SIG-M5 treated with dmso at 0.1 percent for 504 hours (cell line): ENCODE measurements around the gene TMEM80.

Source experiments
- DNase-seq: peaks from one replicate; lab custom pipeline; 2025; ENCODE audit not compliant: unreplicated experiment; lab: John Stamatoyannopoulos, UW

Gene TMEM80

GRCh38 chr11:699116-699508 lies 3.5 kb downstream of the TMEM80 start:
- DNase-seq = no peak

DNA sequence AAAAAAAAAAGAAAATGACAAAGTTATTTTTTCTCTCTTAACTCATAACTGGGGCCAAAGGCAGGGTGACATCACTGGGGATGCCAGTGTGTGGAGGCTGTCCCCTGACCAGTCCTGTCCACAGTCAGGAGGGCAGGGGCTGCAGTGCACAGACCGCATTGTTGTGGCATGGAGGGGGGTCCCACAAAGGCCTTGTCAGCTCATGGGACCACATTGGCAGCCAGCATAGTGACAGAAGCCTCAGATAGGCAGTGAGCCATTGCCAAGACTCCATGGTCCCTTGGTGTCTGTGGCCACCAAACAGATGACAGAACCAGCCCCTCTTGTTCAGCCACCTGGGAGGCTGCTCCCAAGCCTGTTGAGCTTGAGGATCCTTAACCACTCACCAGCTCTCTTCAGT lies 4.1 kb downstream of the TMEM80 start:
- DNase-seq = no peak

GRCh38 chr11:701741-702461 lies 6.3 kb downstream of the TMEM80 start:
- DNase-seq = no peak

DNA sequence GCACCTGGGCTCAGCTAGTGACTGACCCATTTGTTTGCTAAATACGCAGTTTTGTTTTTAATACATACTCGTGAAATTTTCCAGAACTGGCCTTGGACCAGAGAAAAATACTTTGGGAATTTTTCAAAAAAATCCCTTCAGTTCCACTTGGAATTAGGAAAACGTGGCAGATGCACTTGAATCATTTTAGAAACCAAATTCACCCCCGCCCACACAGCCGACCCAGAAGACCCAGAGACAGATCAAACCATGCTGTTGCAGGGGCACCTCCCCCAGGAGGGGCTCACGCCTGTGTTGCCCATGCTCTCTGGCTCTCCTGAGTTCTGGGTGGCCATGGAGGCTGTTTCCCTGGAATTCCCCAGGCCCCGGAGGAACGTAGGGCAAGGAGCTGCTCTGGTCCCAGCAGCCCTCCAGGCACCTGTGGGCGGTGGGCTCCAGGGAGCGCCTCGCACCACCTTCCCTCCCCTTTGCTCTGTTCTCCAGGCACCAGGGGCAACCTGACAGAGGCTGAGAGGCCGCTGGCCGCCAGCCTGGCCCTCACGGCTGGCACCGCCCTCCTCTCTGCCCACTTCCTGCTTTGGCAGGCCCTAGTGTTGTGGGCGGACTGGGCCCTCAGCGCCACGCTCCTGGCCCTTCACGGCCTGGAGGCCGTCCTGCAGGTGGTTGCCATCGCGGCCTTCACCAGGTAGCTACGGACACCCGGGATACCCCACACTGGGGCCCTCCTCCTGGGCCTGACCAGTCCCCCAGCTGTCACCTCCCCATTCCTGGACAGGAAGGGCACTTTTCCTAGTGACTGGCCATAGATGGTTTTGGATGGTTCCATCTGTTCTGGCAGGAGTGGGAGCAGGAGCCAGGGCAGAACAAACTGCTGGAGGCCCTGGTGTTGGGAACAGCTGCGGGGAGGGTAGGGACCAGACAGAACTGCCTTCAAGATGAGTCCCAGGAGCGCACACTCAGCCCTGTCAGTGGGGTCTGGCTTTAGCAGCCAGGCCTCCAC lies 7.1 kb downstream of the TMEM80 start:
- no peak for DNase-seq

- DNase-seq = no peak
Observed at GRCh38 chr11:703506-703905, 7.9 kb downstream of the TMEM80 start.

DNA sequence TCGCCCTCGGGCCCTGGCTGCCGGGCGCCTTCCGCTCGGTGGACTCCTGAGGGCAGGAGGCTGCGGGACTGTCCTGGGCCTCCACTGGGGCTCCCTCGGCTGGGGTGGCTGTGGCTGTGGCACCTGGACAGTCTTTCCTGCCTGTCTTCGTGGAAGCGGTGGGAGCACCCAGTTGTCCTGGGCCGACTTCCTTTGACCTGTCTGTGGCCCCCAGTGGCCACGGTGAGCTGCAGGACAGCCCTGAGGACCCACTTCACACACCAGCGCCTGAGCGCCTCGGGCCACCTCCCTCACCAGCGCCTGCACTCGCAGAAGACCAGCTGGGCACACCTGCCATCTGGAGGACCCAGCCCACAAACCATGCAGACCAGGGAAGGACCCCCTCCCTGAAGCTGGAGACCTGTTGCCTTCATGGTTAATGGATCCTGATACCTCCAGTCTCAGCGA lies 8.6 kb downstream of the TMEM80 start:
- DNase-seq = no peak

GRCh38 chr11:704781-705645 lies 9.4 kb downstream of the TMEM80 start:
- DNase-seq = no peak

- DNase-seq = no peak
Observed at GRCh38 chr11:705646-706438, 10.2 kb downstream of the TMEM80 start, which contains the start of gene EPS8L2. EPS8L2 (plus strand) TSS chr11:706231; CDS start chr11:709408, 3,177 bp downstream.

- DNase-seq = no peak
Observed at GRCh38 chr11:706439-706956, 10.9 kb downstream of the TMEM80 start.

DNA sequence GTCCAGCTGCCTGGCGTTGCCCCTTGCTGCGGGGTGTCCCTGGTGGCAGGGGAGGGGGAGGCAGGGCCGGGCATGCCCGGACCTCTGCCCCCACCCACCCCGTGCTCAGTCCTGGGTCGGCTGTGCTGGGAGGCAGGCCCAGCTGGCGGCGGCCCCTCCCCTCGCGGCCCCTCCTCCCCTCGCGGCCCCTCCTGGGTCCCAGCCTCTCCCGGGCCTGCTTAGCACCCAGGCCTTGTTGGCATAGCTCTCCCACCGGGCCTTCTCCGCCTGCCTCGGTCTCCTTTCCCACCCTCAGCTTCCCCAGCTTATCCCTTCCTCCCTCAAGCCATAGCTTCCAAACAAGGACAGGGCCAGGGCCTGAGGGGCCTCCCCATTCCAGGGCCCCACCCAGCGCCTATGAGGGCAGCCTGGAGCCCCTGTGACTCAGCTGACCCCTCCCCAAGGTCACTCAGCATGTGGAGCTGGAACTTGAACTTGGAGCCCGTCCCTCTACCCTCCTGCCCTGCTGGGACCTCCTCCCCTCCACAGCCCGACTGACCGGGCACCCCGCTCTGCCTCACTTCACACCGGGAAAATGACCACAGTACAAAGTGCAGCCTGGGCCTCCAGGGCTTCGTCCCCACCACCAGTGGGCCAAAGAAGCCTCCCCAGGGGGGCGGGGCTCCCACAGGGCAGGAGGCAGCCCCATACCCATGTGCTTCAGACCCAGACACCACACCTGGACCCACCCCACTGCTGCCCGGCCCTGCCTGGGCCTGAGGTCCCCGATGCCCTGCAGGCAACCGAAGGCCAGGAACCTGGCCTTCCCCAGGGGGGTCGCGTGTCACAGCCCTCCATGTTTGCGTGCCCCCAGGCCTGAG lies 11.6 kb downstream of the TMEM80 start:
- DNase-seq = no peak

GRCh38 chr11:707817-708420 lies 12.3 kb downstream of the TMEM80 start:
- DNase-seq = no peak

- no peak for DNase-seq
Observed at GRCh38 chr11:708511-708910, 12.9 kb downstream of the TMEM80 start.

DNA sequence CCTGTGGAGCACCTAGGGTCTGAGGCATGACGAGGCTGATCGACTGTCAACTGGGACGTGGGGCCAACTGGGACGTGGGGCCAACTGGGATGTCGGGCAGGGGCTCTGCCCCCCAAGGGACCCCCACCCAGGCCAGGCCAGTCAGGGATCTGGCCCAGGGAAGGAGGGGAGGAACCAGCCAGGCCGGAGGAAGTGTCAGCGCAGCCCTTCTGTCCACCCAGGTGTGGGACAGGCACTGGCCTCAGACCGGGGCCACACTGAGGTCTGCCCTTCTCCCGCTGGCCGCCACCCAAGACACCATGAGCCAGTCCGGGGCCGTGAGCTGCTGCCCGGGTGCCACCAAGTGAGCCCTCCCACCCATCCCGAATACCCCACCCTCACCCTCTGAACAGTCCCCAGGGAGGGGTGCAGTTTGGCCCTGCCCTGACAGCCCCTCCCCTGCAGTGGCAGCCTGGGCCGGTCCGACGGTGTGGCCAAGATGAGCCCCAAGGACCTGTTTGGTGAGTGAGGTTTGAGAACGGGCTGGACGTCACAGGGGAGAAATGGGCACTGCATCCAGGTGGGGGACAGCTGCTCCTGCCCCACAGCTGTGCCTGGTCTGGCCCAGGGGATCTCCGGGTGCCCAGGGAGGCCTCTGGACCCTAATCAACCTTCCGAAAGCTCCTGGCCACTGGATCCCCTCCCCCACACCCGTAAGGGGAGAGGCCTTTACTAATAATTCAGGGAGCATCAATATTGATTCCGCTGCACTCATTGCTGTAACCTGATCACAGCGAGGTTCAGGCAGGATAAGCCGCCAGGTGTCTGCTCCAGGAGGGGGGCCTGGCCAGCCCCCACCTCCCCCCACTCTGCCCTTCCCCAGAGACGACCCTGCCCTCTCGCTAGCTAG lies 13.7 kb downstream of the TMEM80 start:
- no peak for DNase-seq

DNA sequence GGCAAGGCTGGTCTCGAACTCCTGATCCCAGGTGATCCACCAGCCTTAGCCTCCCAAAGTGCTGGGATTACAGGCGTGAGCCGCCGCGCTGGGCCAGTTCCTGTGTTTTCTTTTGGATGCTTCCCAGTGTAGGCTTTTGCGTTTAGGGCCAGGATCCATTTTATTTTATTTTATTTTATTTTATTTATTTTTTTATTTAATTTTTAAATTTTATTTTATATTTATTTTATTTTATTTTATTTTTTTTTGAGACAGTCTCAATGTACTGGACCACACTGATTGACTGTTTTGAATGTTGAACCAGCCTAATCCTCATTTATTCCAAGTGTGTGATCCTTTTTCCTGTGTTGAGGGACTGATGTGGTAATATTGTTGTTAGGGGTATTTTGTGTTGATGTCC lies 18.8 kb downstream of the TMEM80 start:
- DNase-seq = no peak

GRCh38 chr11:719214-720016 lies 23.8 kb downstream of the TMEM80 start:
- DNase-seq = no peak

DNA sequence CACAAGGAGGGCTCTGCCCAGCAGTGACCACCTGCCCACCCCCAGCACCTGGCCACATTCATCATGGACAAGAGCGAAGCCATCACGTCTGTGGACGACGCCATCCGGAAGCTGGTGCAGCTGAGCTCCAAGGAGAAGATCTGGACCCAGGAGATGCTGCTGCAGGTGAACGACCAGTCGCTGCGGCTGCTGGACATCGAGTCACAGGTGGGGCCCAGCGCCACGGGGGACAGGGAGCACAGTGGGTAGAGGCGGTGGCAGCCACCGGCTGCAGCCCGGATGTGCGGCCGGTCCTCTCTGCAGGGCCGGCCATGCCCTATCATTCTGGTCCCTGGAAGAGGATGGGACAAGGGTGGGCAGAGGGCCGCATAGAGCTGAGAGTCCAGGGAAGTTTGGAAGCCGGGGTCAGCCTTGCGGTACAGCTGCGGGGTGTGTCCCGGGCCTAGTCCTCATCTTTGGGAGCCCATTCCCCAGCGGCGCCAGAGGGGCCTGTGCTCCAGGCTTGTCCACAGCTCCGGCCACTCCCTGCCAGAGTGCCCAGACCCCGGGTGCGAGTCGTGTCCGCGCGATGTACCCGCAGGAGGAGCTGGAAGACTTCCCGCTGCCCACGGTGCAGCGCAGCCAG lies 24.5 kb downstream of the TMEM80 start:
- DNase-seq = no peak
